ENCODE data around the gene GBP2. TPM values are rescaled to one million over a fixed set of nuclear protein-coding genes. Genes with fewer than 3 reads are reported as not detected.

GBP2 gene
- total and polyA plus RNA-seq, 9 of the 15 experiments (the other 6 are each of a cell fraction or from before 2014, with no cell fraction given): 0.45 to 2.2 (median 0.69) TPM

DNA sequence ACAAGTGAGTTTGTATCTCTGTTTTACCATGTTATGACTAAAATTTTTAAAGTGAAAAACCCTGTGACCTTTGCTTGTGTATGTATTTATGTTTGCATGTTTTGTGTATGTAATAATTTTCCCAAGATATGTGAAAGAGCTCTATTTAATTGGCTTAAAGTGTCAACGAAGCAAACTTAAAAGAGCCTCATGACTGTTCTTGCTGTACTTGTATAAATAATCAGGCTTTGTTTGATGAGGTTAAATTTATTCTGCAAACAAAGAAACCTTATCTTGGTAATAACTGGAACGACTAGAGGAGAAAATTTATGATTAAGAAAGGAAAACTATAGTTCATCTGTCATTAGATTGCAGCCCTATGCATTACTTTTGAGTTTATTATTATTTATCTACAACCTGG is 43.3 kb upstream of the GBP2 start:
- Histone ChIP-seq H4K20me1 (replicated peaks; ENCODE audit: control insufficient read depth, insufficient read depth, low read length) (no peaks in the 10 kb centered on the region), H3K36me3 (ENCODE audit: control insufficient read depth, insufficient read depth, low read length) (no peaks in the 10 kb centered on the region), H3K4me2 (ENCODE audit: insufficient read depth, low read length) (no peak overlapping the region), H2AFZ (ENCODE audit: low read depth, low read length) (no peak overlapping the region), H3K27me3 (ENCODE audit: control insufficient read depth in 2 of 2, insufficient read depth in 2 of 2, low read length in 2 of 2) (no peaks in the 10 kb centered on the region), H3K9me1 (ENCODE audit: control insufficient read depth, insufficient read depth, low read length) (no peaks in the 10 kb centered on the region), H3K9ac (ENCODE audit: insufficient read depth in 1 of 2, low read depth in 2 of 2, low read length in 2 of 2) (no peak overlapping the region), H3K4me1 (replicated peaks in 1 of 2; ENCODE audit: control insufficient read depth in 2 of 2, insufficient read depth in 2 of 2, low read length in 2 of 2) (no peaks in the 10 kb centered on the region), H3K4me3 (no peak overlapping the region), H3K79me2 (ENCODE audit: control insufficient read depth, insufficient read depth, low read length) (no peaks in the 10 kb centered on the region), H3K9me3 (replicated peaks; ENCODE audit: control insufficient read depth, insufficient read depth, low read depth, low read length) (no peaks in the 10 kb centered on the region), H3K27ac (ENCODE audit: extremely low read depth, low read depth, low read length) (no peak overlapping the region)
- 0% methylated on average over 2 of the region's 2 CpGs for WGBS (ENCODE audit: insufficient coverage, low coverage, missing lambda C conversion rate)
- FAIRE-seq (no peak), DNase-seq (ENCODE audit: extremely low read depth in 1 of 4, low spot score in 3 of 4) (no peak), ATAC-seq (no peak)
- intact Hi-C loops (cut with micrococcal nuclease): no loop called here
- no peak for TF ChIP-seq TAF7 (tag; IDR thresholded peaks at IDR 0.05)
- TF ChIP-seq ILK (tag; IDR thresholded peaks at IDR 0.05; ENCODE audit: borderline replicate concordance, low read depth): no peak
- TF ChIP-seq NCOA6 (IDR thresholded peaks at IDR 0.05): no peak
- TF ChIP-seq, protein P1, sequence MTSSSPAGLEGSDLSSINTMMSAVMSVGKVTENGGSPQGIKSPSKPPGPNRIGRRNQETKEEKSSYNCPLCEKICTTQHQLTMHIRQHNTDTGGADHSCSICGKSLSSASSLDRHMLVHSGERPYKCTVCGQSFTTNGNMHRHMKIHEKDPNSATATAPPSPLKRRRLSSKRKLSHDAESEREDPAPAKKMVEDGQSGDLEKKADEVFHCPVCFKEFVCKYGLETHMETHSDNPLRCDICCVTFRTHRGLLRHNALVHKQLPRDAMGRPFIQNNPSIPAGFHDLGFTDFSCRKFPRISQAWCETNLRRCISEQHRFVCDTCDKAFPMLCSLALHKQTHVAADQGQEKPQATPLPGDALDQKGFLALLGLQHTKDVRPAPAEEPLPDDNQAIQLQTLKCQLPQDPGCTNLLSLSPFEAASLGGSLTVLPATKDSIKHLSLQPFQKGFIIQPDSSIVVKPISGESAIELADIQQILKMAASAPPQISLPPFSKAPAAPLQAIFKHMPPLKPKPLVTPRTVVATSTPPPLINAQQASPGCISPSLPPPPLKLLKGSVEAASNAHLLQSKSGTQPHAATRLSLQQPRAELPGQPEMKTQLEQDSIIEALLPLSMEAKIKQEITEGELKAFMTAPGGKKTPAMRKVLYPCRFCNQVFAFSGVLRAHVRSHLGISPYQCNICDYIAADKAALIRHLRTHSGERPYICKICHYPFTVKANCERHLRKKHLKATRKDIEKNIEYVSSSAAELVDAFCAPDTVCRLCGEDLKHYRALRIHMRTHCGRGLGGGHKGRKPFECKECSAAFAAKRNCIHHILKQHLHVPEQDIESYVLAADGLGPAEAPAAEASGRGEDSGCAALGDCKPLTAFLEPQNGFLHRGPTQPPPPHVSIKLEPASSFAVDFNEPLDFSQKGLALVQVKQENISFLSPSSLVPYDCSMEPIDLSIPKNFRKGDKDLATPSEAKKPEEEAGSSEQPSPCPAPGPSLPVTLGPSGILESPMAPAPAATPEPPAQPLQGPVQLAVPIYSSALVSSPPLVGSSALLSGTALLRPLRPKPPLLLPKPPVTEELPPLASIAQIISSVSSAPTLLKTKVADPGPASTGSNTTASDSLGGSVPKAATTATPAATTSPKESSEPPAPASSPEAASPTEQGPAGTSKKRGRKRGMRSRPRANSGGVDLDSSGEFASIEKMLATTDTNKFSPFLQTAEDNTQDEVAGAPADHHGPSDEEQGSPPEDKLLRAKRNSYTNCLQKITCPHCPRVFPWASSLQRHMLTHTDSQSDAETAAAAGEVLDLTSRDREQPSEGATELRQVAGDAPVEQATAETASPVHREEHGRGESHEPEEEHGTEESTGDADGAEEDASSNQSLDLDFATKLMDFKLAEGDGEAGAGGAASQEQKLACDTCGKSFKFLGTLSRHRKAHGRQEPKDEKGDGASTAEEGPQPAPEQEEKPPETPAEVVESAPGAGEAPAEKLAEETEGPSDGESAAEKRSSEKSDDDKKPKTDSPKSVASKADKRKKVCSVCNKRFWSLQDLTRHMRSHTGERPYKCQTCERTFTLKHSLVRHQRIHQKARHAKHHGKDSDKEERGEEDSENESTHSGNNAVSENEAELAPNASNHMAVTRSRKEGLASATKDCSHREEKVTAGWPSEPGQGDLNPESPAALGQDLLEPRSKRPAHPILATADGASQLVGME (CRISPR knock-in tag; IDR thresholded peaks at IDR 0.05): no peak
- TF ChIP-seq NCOA2 (IDR thresholded peaks at IDR 0.05; ENCODE audit: partially characterized antibody in 2 of 2): no peak
- no peak for TF ChIP-seq ZNF696 (CRISPR knock-in tag; conservative IDR thresholded peaks at IDR 0.05)
- no peak for TF ChIP-seq CCNT2 (IDR thresholded peaks at IDR 0.05; ENCODE audit: borderline replicate concordance, extremely low read depth, insufficient read length, low read depth, low read length)
- no peak for TF ChIP-seq ZSCAN32 (CRISPR knock-in tag; IDR thresholded peaks at IDR 0.05)
- no peak for TF ChIP-seq KDM2B (CRISPR knock-in tag; IDR thresholded peaks at IDR 0.05)
- no peak for TF ChIP-seq MBD1 (CRISPR knock-in tag; IDR thresholded peaks at IDR 0.05)
- no peak for TF ChIP-seq ZNF311 (CRISPR knock-in tag; IDR thresholded peaks at IDR 0.05)
- no peak for TF ChIP-seq ZNF75A (CRISPR knock-in tag; IDR thresholded peaks at IDR 0.05)
- ChIA-PET CTCF (ENCODE audit: low intra/inter-chr PET ratio) (no interaction called here), POLR2A (interaction anchor here (0.6 kb wide), 1 partner anchor 388 kb away, joined by 3 read pairs; no protein-coding TSS in a partner anchor)
- no TSS peak for BruUV-seq (replicated peaks)
- in situ Hi-C loops (cut with MboI): no loop called here

All from K562 (cell line).